ENCODE results near the gene SYT15.
"Not testable (repeated sequence)": the region's sequence is repeated elsewhere in the genome, so short reads cannot be mapped to it uniquely, and the experiment has no call there.

- not testable (repeated sequence) for TF ChIP-seq CREB5 (CRISPR knock-in tag; IDR thresholded peaks at IDR 0.05; ENCODE audit: low read depth); ZNF70 (CRISPR knock-in tag; IDR thresholded peaks at IDR 0.05); TOX (CRISPR knock-in tag; IDR thresholded peaks at IDR 0.05; ENCODE audit: borderline replicate concordance); ZFP3 (CRISPR knock-in tag; IDR thresholded peaks at IDR 0.05); POU6F1 (CRISPR knock-in tag; IDR thresholded peaks at IDR 0.05; ENCODE audit: borderline replicate concordance, low read depth); ARNTL (CRISPR knock-in tag; IDR thresholded peaks at IDR 0.05; ENCODE audit: borderline replicate concordance, low read depth); ZNF565 (CRISPR knock-in tag; conservative IDR thresholded peaks at IDR 0.05; ENCODE audit: low read depth); TCF4 (CRISPR knock-in tag; IDR thresholded peaks at IDR 0.05; ENCODE audit: borderline replicate concordance); ZC3H10 (CRISPR knock-in tag; IDR thresholded peaks at IDR 0.05); SNAI2 (CRISPR knock-in tag; IDR thresholded peaks at IDR 0.05); ZFP30 (CRISPR knock-in tag; IDR thresholded peaks at IDR 0.05); RARB (CRISPR knock-in tag; IDR thresholded peaks at IDR 0.05); PATZ1 (CRISPR knock-in tag; IDR thresholded peaks at IDR 0.05; ENCODE audit: borderline replicate concordance); CSRNP3 (CRISPR knock-in tag; IDR thresholded peaks at IDR 0.05)
Measured at GRCh38 chr10:46567151-46567550, 11.8 kb upstream of the SYT15 start.

Data from SK-N-SH treated with all-trans-retinoic acid at 6 μM for 48 hours (cell line).